HepG2 (cell line): ENCODE measurements around the gene OR10V1. TPM values are rescaled to one million over a fixed set of nuclear protein-coding genes. Genes with fewer than 3 reads are reported as not detected.

ENCODE experiments used
- ATAC-seq: fragments of 200-7000 bp; cut with Tn5 transposase; 3 replicates; pipeline ENCODE4 v1.9.1; 2020; ENCODE audit warnings: mild to moderate bottlenecking, moderate library complexity
- BruUV-seq: library from RNA; stranded (reverse); fragments of 400-500 nt; replicated peaks from 2 replicates; lab custom pipeline; 2021; lab: Mats Ljungman, UMichigan
- CTCF ChIA-PET: fragments of 300-600 bp; formaldehyde crosslinking; extraction: SDS; loops from one replicate; lab custom pipeline; 2021; ENCODE audit warnings: low total read pairs, inconsistent platforms, low intra/inter-chr PET ratio; lab: Yijun Ruan, JAX
- POLR2A ChIA-PET: fragments of 350-600 bp; sonication (Branson Sonifier 250); formaldehyde crosslinking; loops from one replicate; lab custom pipeline; 2020; ENCODE audit warnings: antibody characterized with exemption, inconsistent platforms; lab: Yijun Ruan, JAX
- DNase-seq: peaks from one replicate; pipeline ENCODE4 v3.0.0-alpha.2; 2015; ENCODE audit warnings: low spot score
- FAIRE-seq: peaks from 3 replicates; lab custom pipeline; 2011; peaks lifted over from hg19 to GRCh38; lab: Jason Lieb, UNC
- H2AFZ ChIP-seq: one replicate; pipeline ENCODE4 v1.6.1; 2011; ENCODE audit warnings: low read length, inconsistent platforms
- H3K27ac ChIP-seq: fragments of 300-600 bp; 3 replicates; pipeline ENCODE4 v1.8.0; 2011; ENCODE audit warnings: mixed run types, mild to moderate bottlenecking, mixed read lengths, low read length, inconsistent platforms; ENCODE audit not compliant: insufficient read depth; ENCODE audit errors: extremely low read length
- H3K27me3 ChIP-seq, 2 experiments: fragments of 200-600 bp in 1 of 2; 2 replicates in 1 of 2; 3 replicates in 1 of 2; pipeline versions ENCODE4 v1.6.0 to v1.8.0; 2011; ENCODE audit warnings: low read length in 2 of 2, mild to moderate bottlenecking in 2 of 2, moderate library complexity in 2 of 2, inconsistent platforms in 1 of 2; ENCODE audit not compliant: insufficient read depth in 2 of 2, control insufficient read depth in 1 of 2
- H3K36me3 ChIP-seq, 2 experiments: fragments of 200-600 bp in 1 of 2; replicated peaks in 1 of 2; 2 replicates in 1 of 2; 3 replicates in 1 of 2; pipeline versions ENCODE4 v1.5.1 to v1.8.0; 2011; ENCODE audit warnings: low read length in 2 of 2, inconsistent platforms in 1 of 2; ENCODE audit not compliant: insufficient read depth in 2 of 2, control insufficient read depth in 1 of 2
- H3K4me1 ChIP-seq: 2 replicates; pipeline ENCODE4 v1.5.1; 2012; ENCODE audit warnings: low read length, inconsistent platforms; ENCODE audit not compliant: insufficient read depth
- H3K4me2 ChIP-seq: 2 replicates; pipeline ENCODE4 v1.6.0; 2011; ENCODE audit warnings: low read depth, low read length, inconsistent platforms
- H3K4me3 ChIP-seq, 3 experiments: fragments of 200-600 bp in 1 of 3; sonication (generic), shearing (Covaris generic) in 1 of 3; replicated peaks in 1 of 3; 2 replicates each; pipeline ENCODE4 v1.5.1; 2011 to 2016; ENCODE audit warnings: low read length in 3 of 3, inconsistent platforms in 2 of 3, low read depth in 2 of 3, mild to moderate bottlenecking in 2 of 3, control low read depth in 1 of 3, mixed read lengths in 1 of 3; ENCODE audit not compliant: insufficient read depth in 1 of 3
- H3K79me2 ChIP-seq: one replicate; pipeline ENCODE4 v1.6.1; 2011; ENCODE audit warnings: low read length, inconsistent platforms; ENCODE audit not compliant: insufficient read depth
- H3K9ac ChIP-seq: 2 replicates; pipeline ENCODE4 v1.6.0; 2011; ENCODE audit warnings: mild to moderate bottlenecking, low read depth, low read length, inconsistent platforms; ENCODE audit not compliant: insufficient read depth
- H3K9me3 ChIP-seq: 2 replicates; pipeline ENCODE4 v1.5.1; 2012; ENCODE audit warnings: mild to moderate bottlenecking, low read length
- H4K20me1 ChIP-seq: 2 replicates; pipeline ENCODE4 v1.6.0; 2011; ENCODE audit warnings: inconsistent platforms, mild to moderate bottlenecking, low read length, moderate library complexity; ENCODE audit not compliant: insufficient read depth
- ARID5B ChIP-seq: IDR thresholded peaks from 2 replicates; pipeline ENCODE4 v1.4.0; 2020; ENCODE audit warnings: mild to moderate bottlenecking, missing genetic modification reagents
- CREB1 ChIP-seq, 2 experiments: fragments of 450-650 bp in 1 of 2; IDR thresholded peaks; 2 replicates each; pipeline ENCODE4 v1.6.1; 2016 to 2017; ENCODE audit warnings: control low read depth in 1 of 2, mild to moderate bottlenecking in 1 of 2, missing compliant biosample characterization in 1 of 2, missing genetic modification characterization in 1 of 2
- FOSL2 ChIP-seq: sonication (generic); formaldehyde crosslinking; IDR thresholded peaks from 2 replicates; pipeline ENCODE4 v1.4.0; 2020; ENCODE audit warnings: missing genetic modification reagents
- FOXP1 ChIP-seq, 2 experiments: fragments of 450-650 bp in 1 of 2; IDR thresholded peaks; 2 replicates each; pipeline ENCODE4 v1.6.1; 2017 to 2018; ENCODE audit warnings: antibody characterized with exemption in 1 of 2
- GATAD2A ChIP-seq: IDR thresholded peaks from 2 replicates; pipeline ENCODE4 v1.6.1; 2016
- JUND ChIP-seq: sonication (generic); formaldehyde crosslinking; IDR thresholded peaks from 2 replicates; pipeline ENCODE4 v1.8.0; 2022; ENCODE audit warnings: mild to moderate bottlenecking, missing genetic modification reagents
- KLF9 ChIP-seq: IDR thresholded peaks from 2 replicates; pipeline ENCODE4 v1.6.1; 2016; ENCODE audit warnings: low read depth
- MIER3 ChIP-seq: IDR thresholded peaks from 2 replicates; pipeline ENCODE4 v1.6.1; 2016; ENCODE audit warnings: missing compliant biosample characterization, borderline replicate concordance
- NR2F1 ChIP-seq, 2 experiments: fragments of 450-650 bp in 1 of 2; formaldehyde crosslinking in 1 of 2; IDR thresholded peaks; 2 replicates each; pipeline versions ENCODE4 v1.5.0 to v1.6.1; 2016 to 2020; ENCODE audit warnings: mild to moderate bottlenecking in 1 of 2, missing compliant biosample characterization in 1 of 2, missing genetic modification reagents in 1 of 2, moderate library complexity in 1 of 2
- RARA ChIP-seq: IDR thresholded peaks from 2 replicates; pipeline ENCODE4 v1.6.1; 2016; ENCODE audit warnings: missing genetic modification reagents, missing compliant biosample characterization
- RXRB ChIP-seq: IDR thresholded peaks from 2 replicates; pipeline ENCODE4 v1.6.1; 2016; ENCODE audit warnings: borderline replicate concordance, missing genetic modification reagents, missing compliant biosample characterization
- SAP130 ChIP-seq: IDR thresholded peaks from 2 replicates; pipeline ENCODE4 v1.6.1; 2016; ENCODE audit warnings: low read depth
- SOX13 ChIP-seq, 3 experiments: fragments of 450-650 bp in 1 of 3; sonication (generic) in 1 of 3; formaldehyde crosslinking in 1 of 3; IDR thresholded peaks in 2 of 3; conservative IDR thresholded peaks in 1 of 3; 2 replicates each; pipeline versions ENCODE4 v1.5.0 to v1.6.1; 2016 to 2020; ENCODE audit warnings: antibody characterized with exemption in 1 of 3, mild to moderate bottlenecking in 1 of 3, missing compliant biosample characterization in 1 of 3, missing genetic modification reagents in 1 of 3, moderate library complexity in 1 of 3
- SOX6 ChIP-seq, 2 experiments: fragments of 450-650 bp in 1 of 2; sonication (generic) in 1 of 2; formaldehyde crosslinking in 1 of 2; IDR thresholded peaks; 2 replicates each; pipeline versions ENCODE4 v1.4.0 to v1.6.1; 2017 to 2020; ENCODE audit warnings: antibody characterized with exemption in 1 of 2, mild to moderate bottlenecking in 1 of 2, missing genetic modification reagents in 1 of 2
- TAF15 ChIP-seq: fragments of 200-400 bp; formaldehyde crosslinking; IDR thresholded peaks from one replicate; pipeline ENCODE4 v1.6.1; 2018; ENCODE audit warnings: mild to moderate bottlenecking, low read depth, low read length; ENCODE audit not compliant: poor library complexity, severe bottlenecking
- TFE3 ChIP-seq: IDR thresholded peaks from 2 replicates; pipeline ENCODE4 v1.6.1; 2016
- THYN1 ChIP-seq: sonication (generic); formaldehyde crosslinking; IDR thresholded peaks from 2 replicates; pipeline ENCODE4 v1.8.1; 2023; ENCODE audit warnings: low read depth, mild to moderate bottlenecking, moderate library complexity, missing genetic modification reagents, borderline replicate concordance
- ZNF564 ChIP-seq: sonication (generic); formaldehyde crosslinking; IDR thresholded peaks from 2 replicates; pipeline ENCODE4 v1.8.1; 2023; ENCODE audit warnings: mild to moderate bottlenecking, missing genetic modification reagents
- ZNF7 ChIP-seq: IDR thresholded peaks from 2 replicates; pipeline ENCODE4 v1.6.1; 2016; ENCODE audit warnings: missing biosample characterization, missing genetic modification reagents
- WGBS: methylation state at CpG from one replicate; pipeline ENCODE4 v1.1.6; 2017; ENCODE audit warnings: low lambda C conversion rate; 5-methylcytosine and 5-hydroxymethylcytosine counted together
- in situ Hi-C: cut with HindIII; loops from 2 replicates; pipeline ENCODE4 v1.10.0; 2017; ENCODE audit warnings: low pct_unique_long_range_greater_than_20kb; ENCODE audit not compliant: extremely low pct_ligation_motif_present
- intact Hi-C: fragments of 100-400 bp; cut with micrococcal nuclease; formaldehyde crosslinking; loops from one replicate; pipeline ENCODE4 v1.10.0; 2022; ENCODE audit not compliant: unreplicated experiment
- polyA plus RNA-seq, 8 experiments: library from polyadenylated mRNA; depleted of rRNA in 3 of 8; stranded (reverse) in 7 of 8; unstranded in 1 of 8; fragments of >200 nt; fragmentation: Illumina TruSeq in 4 of 8; extraction: Trizol in 4 of 8; gene quantifications; 2 replicates each; pipeline versions ENCODE4 v1.2.1 to v1.2.3, GENCODE V29; 2011 to 2016; ENCODE audit warnings: low read depth in 4 of 8, missing spikeins in 1 of 8, mixed read lengths in 1 of 8; ENCODE audit not compliant: insufficient read depth in 1 of 8
- total RNA-seq, 5 experiments: library from RNA; depleted of rRNA; stranded (reverse); fragments of >200 nt; fragmentation: Illumina TruSeq; extraction: Trizol; gene quantifications; 2 replicates each; pipeline ENCODE4 v1.2.3, GENCODE V29; 2016; ENCODE audit warnings: low read depth in 1 of 5

Gene OR10V1
- total and polyA plus RNA-seq, 2 of the 13 experiments (the other 11 are each of a cell fraction or from before 2014, with no cell fraction given) = not detected

DNA sequence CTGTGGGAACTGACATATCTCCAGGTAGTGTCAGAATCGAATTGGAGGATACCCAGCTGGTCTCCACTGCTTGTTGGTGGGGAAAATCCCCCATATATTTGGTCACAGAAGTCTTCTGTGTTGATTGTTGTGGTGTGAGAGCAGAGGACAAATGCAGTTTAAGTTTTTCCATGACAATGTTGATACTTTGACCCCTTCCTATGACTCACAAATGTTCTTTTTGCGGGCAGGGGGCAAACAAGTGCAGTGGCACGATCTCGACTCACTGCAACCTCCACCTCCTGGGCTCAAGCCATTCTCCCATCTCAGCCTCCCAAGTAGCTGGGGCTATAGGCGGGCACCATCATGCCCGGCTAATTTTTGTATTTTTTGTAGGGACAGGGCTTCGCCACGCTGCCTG lies 37.4 kb downstream of the OR10V1 start:
- intact Hi-C loops = no loop called here
- POLR2A ChIA-PET = interaction anchor here (1.2 kb wide), 1 partner anchor 502 kb away, joined by 3 read pairs; no protein-coding TSS in a partner anchor
- H3K9ac ChIP-seq = no peak overlapping the region
- no peak for TF ChIP-seq FOXP1 (IDR thresholded peaks at IDR 0.05)
- TF ChIP-seq FOXP1 (CRISPR knock-in tag; IDR thresholded peaks at IDR 0.05) = 0 out of 2 replicates have a peak, but pooled peaks have one; percentile 16
- no peak for TF ChIP-seq SOX13 (IDR thresholded peaks at IDR 0.05)
- TF ChIP-seq SOX13 (CRISPR knock-in tag; conservative IDR thresholded peaks at IDR 0.05 in 1 of 2, IDR thresholded peaks at IDR 0.05 in 1 of 2) = 0 out of 4 replicates have a peak, but pooled peaks of 1 of the 2 experiments have one; percentile 20
- peak; percentile 59; the same call in 1 of the 2 replicates for TF ChIP-seq CREB1 (IDR thresholded peaks at IDR 0.05)
- no peak for TF ChIP-seq CREB1 (CRISPR knock-in tag; IDR thresholded peaks at IDR 0.05)
- peak; percentile 39; the same call in 1 of the 2 replicates for TF ChIP-seq RXRB (CRISPR knock-in tag)
- peak; percentile 44; the same call in 1 of the 2 replicates for TF ChIP-seq RARA (CRISPR knock-in tag)
- no peak for TF ChIP-seq TAF15
- no peak for TF ChIP-seq TFE3 (CRISPR knock-in tag)
- TF ChIP-seq NR2F1 (CRISPR knock-in tag; IDR thresholded peaks at IDR 0.05) = peak; percentile 25 to 65; a peak in 2 of 4 replicates
- peak; percentile 47; the same call in 1 of the 2 replicates for TF ChIP-seq SAP130 (CRISPR knock-in tag)
- peak; percentile 30; the same call in 1 of the 2 replicates for TF ChIP-seq JUND (CRISPR knock-in tag)
- no peak for TF ChIP-seq ZNF7 (CRISPR knock-in tag)
- TF ChIP-seq ARID5B (CRISPR knock-in tag) = peak; percentile 30; the same call in 1 of the 2 replicates
- peak; percentile 43; the same call in 1 of the 2 replicates for TF ChIP-seq GATAD2A (CRISPR knock-in tag)
- TF ChIP-seq MIER3 (CRISPR knock-in tag) = no peak
- no peak for TF ChIP-seq THYN1 (CRISPR knock-in tag)
- TF ChIP-seq FOSL2 = peak; percentile 86
- TF ChIP-seq SOX6 (IDR thresholded peaks at IDR 0.05) = no peak
- peak; percentile 12; the same call in 1 of the 2 replicates for TF ChIP-seq SOX6 (CRISPR knock-in tag; IDR thresholded peaks at IDR 0.05)
- TF ChIP-seq ZNF564 = no peak
- TF ChIP-seq KLF9 (CRISPR knock-in tag) = no peak

More for the DNA sequence above, 37.4 kb downstream of the OR10V1 start:
- Histone ChIP-seq H3K4me2 (peak overlapping the region; percentile 43), H3K79me2 (no peaks in the 10 kb centered on the region), H2AFZ (peak overlapping the region; percentile 63), H3K36me3 (no peaks in the 10 kb centered on the region), H3K4me1 (peaks cover 44% of the 10 kb centered on the region), H3K9me3 (no peaks in the 10 kb centered on the region), H4K20me1 (no peaks in the 10 kb centered on the region), H3K27ac (no peak overlapping the region), H3K4me3 (no peak overlapping the region), H3K27me3 (no peaks in the 10 kb centered on the region)
- CTCF ChIA-PET = no interaction called here
- no TSS peak for BruUV-seq
- FAIRE-seq (no peak), DNase-seq (peak; percentile 24), ATAC-seq (peak; percentile 33; the same call in 2 of the 3 replicates)
- in situ Hi-C loops = loop anchor here (5.0 to 25.0 kb wide), 3 partner anchors 129 to 489 kb away; no protein-coding TSS in a partner anchor
- 52% methylated on average over 7 of the region's 8 CpGs for WGBS
